Ishikawa (cell line): Measurements from ENCODE around the gene TGFBR3L.

Source experiments
- CEBPB ChIP-seq: IDR thresholded peaks from 2 replicates; pipeline ENCODE4 v1.6.1; 2012
- CREB1 ChIP-seq: IDR thresholded peaks from 2 replicates; pipeline ENCODE4 v1.6.1; 2012; ENCODE audit warnings: low read depth
- EGR1 ChIP-seq: IDR thresholded peaks from 2 replicates; pipeline ENCODE4 v1.6.1; 2012
- EP300 ChIP-seq: IDR thresholded peaks from 2 replicates; pipeline ENCODE4 v1.6.1; 2012; ENCODE audit warnings: borderline replicate concordance
- FOXM1 ChIP-seq: IDR thresholded peaks from 2 replicates; pipeline ENCODE4 v1.6.1; 2012; ENCODE audit warnings: low read depth, borderline replicate concordance
- NFIC ChIP-seq: IDR thresholded peaks from 2 replicates; pipeline ENCODE4 v1.6.1; 2012
- RAD21 ChIP-seq: IDR thresholded peaks from 2 replicates; pipeline ENCODE4 v1.6.1; 2012; ENCODE audit warnings: low read depth
- TAF1 ChIP-seq: IDR thresholded peaks from 2 replicates; pipeline ENCODE4 v1.6.1; 2012; ENCODE audit warnings: low read depth, mild to moderate bottlenecking
- TCF12 ChIP-seq: IDR thresholded peaks from 2 replicates; pipeline ENCODE4 v1.6.1; 2012; ENCODE audit warnings: low read depth
- TEAD4 ChIP-seq: IDR thresholded peaks from 2 replicates; pipeline ENCODE4 v1.6.1; 2012
- ZBTB7A ChIP-seq: IDR thresholded peaks from 2 replicates; pipeline ENCODE4 v1.6.1; 2012; ENCODE audit warnings: low read depth
- TF ChIP-seq, protein P1 (sequence below): IDR thresholded peaks from 2 replicates; pipeline ENCODE4 v1.6.1; 2012
- TF ChIP-seq, protein P2 (sequence below): IDR thresholded peaks from 2 replicates; pipeline ENCODE4 v1.6.1; 2012; ENCODE audit warnings: low read depth, mild to moderate bottlenecking
- TF ChIP-seq, protein P3 (sequence below): IDR thresholded peaks from 2 replicates; pipeline ENCODE4 v1.6.1; 2012

The TGFBR3L gene

DNA sequence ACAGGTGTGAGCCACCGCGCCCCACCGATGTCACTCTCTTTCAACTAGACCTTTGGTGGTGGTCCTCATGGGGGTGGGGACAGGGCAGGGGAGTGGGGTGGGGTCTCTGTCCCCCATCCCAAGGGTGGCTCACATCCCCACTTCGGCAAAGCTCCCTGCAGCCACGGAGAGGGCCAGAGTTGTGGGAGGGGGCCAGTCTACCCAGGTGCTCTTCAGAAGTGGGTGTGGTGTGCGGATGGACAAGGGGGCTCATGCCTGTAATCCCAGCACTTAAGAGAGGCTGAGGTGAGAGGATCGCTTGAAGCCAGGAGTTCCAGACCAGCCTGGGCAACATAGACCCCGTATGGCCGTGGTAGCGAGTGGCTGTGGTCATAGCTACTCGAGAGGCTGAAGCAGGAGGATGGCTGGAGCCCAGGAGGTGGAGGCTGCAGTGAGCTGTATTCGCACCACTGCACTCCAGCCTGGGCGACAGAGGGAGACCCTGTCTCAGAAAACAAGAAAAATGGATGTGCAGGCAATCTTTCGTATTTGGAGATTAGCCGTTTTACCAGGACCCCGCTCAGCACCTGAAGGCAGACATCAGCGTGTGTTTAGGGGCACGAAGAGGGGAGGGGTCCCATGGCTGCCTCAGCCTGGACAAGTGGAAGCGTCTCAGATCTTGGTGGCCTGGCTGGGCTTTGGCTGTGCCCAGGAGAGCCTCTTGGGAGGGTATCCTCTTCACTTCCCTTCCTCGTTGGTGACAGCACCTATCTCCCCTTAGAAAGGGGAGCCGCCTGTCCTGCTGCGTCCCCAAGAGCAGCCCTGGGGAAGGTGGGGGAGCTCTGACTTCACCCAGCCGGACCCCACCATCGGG is 846 bp downstream of the TGFBR3L start:
- TF ChIP-seq, protein P1, sequence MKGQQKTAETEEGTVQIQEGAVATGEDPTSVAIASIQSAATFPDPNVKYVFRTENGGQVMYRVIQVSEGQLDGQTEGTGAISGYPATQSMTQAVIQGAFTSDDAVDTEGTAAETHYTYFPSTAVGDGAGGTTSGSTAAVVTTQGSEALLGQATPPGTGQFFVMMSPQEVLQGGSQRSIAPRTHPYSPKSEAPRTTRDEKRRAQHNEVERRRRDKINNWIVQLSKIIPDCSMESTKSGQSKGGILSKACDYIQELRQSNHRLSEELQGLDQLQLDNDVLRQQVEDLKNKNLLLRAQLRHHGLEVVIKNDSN, result no peak
- TF ChIP-seq, protein P2, sequence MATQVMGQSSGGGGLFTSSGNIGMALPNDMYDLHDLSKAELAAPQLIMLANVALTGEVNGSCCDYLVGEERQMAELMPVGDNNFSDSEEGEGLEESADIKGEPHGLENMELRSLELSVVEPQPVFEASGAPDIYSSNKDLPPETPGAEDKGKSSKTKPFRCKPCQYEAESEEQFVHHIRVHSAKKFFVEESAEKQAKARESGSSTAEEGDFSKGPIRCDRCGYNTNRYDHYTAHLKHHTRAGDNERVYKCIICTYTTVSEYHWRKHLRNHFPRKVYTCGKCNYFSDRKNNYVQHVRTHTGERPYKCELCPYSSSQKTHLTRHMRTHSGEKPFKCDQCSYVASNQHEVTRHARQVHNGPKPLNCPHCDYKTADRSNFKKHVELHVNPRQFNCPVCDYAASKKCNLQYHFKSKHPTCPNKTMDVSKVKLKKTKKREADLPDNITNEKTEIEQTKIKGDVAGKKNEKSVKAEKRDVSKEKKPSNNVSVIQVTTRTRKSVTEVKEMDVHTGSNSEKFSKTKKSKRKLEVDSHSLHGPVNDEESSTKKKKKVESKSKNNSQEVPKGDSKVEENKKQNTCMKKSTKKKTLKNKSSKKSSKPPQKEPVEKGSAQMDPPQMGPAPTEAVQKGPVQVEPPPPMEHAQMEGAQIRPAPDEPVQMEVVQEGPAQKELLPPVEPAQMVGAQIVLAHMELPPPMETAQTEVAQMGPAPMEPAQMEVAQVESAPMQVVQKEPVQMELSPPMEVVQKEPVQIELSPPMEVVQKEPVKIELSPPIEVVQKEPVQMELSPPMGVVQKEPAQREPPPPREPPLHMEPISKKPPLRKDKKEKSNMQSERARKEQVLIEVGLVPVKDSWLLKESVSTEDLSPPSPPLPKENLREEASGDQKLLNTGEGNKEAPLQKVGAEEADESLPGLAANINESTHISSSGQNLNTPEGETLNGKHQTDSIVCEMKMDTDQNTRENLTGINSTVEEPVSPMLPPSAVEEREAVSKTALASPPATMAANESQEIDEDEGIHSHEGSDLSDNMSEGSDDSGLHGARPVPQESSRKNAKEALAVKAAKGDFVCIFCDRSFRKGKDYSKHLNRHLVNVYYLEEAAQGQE, result no peak
- TF ChIP-seq FOXM1, result no peak
- TF ChIP-seq ZBTB7A, result peak; percentile 0; the same call in 1 of the 2 replicates
- TF ChIP-seq TCF12, result no peak
- no peak for TF ChIP-seq CEBPB
- no peak for TF ChIP-seq EGR1
- no peak for TF ChIP-seq EP300
- TF ChIP-seq TEAD4, result no peak

DNA sequence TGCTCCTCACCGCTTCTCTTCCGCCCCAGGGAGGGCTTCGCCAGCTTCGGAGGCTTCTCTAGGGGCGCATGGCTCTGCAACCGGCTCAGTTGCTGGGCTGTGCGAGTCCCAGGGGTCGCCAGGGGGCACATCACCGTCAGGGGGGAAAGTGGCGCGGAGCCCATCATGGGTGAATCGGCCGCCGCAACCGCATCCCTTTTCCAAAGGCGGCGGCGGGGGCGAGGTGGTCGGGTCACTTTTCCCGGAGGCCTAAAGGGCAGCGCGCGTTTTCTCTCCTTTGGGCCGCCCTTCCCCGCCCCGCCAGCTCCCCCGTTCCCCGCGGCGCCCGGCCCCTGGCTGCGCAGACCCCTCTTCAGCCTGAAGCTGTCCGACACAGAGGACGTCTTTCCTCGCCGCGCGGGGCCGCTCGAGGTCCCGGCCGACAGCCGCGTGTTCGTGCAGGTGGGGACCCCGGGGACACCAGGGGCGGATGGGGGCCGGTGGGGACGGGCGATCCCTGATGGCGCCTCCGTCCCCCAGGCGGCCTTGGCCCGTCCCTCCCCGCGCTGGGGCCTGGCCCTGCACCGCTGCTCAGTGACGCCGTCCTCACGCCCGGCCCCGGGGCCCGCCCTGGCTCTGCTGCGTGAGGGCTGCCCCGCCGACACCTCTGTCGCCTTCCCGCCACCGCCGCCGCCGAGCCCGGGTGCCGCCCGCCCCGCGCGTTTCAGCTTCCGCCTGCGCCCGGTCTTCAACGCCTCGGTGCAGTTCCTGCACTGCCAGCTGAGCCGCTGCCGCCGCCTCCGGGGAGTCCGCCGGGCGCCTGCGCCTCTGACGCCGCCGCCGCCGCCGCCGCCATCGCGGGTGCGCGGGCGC is 1.7 kb downstream of the TGFBR3L start:
- TF ChIP-seq RAD21 (no peak), CEBPB (no peak), ZBTB7A (peak; percentile 65; the same call in 1 of the 2 replicates)
- TF ChIP-seq, protein P3, sequence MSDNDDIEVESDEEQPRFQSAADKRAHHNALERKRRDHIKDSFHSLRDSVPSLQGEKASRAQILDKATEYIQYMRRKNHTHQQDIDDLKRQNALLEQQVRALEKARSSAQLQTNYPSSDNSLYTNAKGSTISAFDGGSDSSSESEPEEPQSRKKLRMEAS, result peak; percentile 66; the same call in 1 of the 2 replicates

DNA sequence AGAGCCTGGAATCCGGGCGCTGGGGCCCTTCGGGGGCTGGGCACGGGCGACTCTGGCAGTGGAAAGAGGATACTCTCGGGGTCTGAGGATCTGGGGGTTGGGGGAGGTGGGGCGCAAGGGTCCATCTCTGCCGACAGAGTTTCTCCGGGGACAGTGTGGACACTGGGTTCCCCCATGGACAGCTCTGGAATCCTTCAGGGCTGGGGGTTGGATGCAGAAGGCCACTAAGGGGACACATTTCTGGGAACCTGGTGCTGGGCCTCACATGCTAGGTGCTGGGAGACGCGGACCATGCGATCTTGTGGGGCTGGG is 2.3 kb downstream of the TGFBR3L start:
- TF ChIP-seq TAF1 (no peak), ZBTB7A (no peak), RAD21 (no peak), EP300 (no peak), EGR1 (no peak)
- TF ChIP-seq, protein P3, result no peak
- TF ChIP-seq, protein P2, result no peak
- TF ChIP-seq, protein P1, result no peak

DNA sequence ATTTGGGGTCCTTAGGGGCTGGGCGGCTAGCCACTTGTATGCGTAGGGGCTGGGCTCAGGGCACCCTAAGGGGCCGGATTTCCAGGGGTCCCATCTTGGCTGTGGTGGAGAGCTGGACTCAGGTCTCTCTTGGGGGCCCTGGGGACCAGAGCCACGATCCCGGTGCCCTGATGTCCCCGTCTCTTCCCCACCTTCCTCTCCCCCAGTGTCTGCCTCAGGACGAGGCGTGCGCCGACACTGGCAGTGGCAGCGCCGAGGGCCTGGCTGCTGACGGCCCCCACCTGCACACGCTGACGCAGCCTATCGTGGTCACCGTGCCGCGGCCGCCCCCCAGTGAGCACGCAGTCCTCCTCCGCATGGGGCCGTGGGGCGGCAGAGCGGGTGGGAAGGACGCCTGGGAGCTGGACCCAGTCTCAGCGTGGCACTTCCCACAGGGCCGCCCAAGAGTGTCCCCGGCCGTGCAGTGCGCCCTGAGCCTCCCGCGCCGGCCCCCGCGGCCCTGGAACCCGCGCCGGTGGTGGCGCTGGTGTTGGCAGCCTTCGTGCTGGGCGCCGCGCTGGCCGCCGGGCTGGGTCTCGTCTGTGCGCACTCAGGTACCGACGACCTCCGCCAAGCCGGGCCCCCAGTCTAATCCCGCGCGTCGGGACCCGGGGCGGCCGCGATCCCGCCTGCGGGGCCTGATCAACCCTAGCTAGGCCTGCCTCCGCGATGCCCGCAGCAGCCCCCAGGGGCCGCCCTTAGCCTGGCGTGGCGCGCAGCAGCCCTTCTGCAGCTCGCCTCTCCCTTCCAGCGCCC is 2.8 kb downstream of the TGFBR3L start:
- no peak for TF ChIP-seq NFIC
- no peak for TF ChIP-seq CEBPB
- TF ChIP-seq RAD21, result no peak

DNA sequence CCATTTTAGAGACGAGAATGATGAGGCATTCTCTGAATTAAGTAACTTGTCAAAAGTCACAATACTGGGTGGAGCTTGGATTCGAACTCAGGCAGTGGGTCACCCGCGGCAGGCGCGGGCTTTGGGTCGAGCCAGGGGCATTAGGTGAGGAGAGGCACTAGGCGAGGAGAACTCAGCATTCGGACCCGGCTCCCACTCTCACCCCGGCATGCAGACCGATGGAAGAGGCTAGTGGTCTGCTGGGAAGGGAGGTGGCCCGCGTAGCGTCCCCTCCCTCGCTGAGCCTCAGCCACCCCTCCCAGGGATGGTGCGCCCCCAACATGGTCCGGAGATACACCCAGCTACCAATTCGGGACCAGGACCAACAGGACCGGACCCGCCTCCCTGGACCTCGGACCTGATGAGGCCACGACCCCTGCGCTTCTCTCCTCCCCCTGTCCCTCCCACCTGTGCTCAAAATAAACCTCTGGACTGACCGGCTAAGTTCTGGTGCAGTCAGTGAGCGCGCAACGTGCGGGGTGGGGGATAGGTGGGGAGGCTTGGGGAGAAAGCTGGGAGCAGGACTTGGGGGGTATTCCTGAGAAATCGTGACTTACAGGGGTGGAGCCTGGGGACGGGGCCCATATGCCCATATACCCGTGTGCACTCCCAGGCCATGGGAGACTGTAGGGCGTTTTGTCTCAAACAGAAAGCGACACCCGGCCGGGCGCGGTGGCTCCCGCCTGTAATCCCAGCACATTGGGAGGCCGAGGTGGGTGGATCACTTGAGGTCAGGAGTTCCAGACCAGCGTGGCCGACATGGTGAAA is 4.2 kb downstream of the TGFBR3L start:
- TF ChIP-seq EGR1 (no peak), FOXM1 (no peak), ZBTB7A (no peak), CREB1 (no peak), EP300 (no peak), CEBPB (no peak)
- TF ChIP-seq, protein P3, result no peak
- TF ChIP-seq, protein P2, result no peak
